ENCODE measurements around the gene PNMA8C. TPM values are rescaled to one million over a fixed set of nuclear protein-coding genes. Genes with fewer than 3 reads are reported as not detected.
"Not testable (repeated sequence)": the region's sequence is repeated elsewhere in the genome, so short reads cannot be mapped to it uniquely, and the experiment has no call there.

The PNMA8C gene
- total RNA-seq, 4 donors from 2014 or later, result not detected

GRCh38 chr19:46406976-46407375 lies 21.8 kb downstream of the PNMA8C start:
- no peak for DNase-seq
- intact Hi-C loops (cut with DNase I), result no loop called here
- TF ChIP-seq CTCF (IDR thresholded peaks at IDR 0.05) (no peak), POLR2A (IDR thresholded peaks at IDR 0.05) (no peak)
- H3K9me3 ChIP-seq, result no peaks in the 10 kb centered on the region
- no peak overlapping the region for H3K4me3 ChIP-seq
- peaks cover 3 to 55% (median 10%) of the 10 kb centered on the region in 3 donors for H3K4me1 ChIP-seq
- H3K36me3 ChIP-seq, result no peaks in the 10 kb centered on the region
- H3K27me3 ChIP-seq, result peaks cover 1 to 98% (median 11%) of the 10 kb centered on the region in 4 donors
- H3K27ac ChIP-seq, result no peak overlapping the region
- WGBS, 2 donors, result 0 to 23% methylated on average over 1 to 5 of the region's 6 CpGs

GRCh38 chr19:46404753-46405468 lies 23.8 kb downstream of the PNMA8C start:
- WGBS, 2 donors, result 26 to 44% methylated on average over 31 to 33 of the region's 41 CpGs
- TF ChIP-seq POLR2A (IDR thresholded peaks at IDR 0.05) (no peak), CTCF (IDR thresholded peaks at IDR 0.05) (no peak)
- Histone ChIP-seq H3K27ac (peak overlapping the region in 3 of 4 donors; percentile 2 to 52 (median 50)), H3K4me3 (peak overlapping the region in 3 of 4 donors; percentile 23 to 42 (median 39)), H3K27me3 (peaks cover 0 to 97% (median 4%) of the 10 kb centered on the region in 4 donors), H3K9me3 (no peaks in the 10 kb centered on the region), H3K36me3 (no peaks in the 10 kb centered on the region), H3K4me1 (peaks cover 3 to 46% (median 7%) of the 10 kb centered on the region in 3 donors)
- intact Hi-C loops (cut with DNase I), result loop anchor here (5.0 kb wide), 1 partner anchor 82 kb away; no protein-coding TSS in a partner anchor
- DNase-seq, result no peak

DNA sequence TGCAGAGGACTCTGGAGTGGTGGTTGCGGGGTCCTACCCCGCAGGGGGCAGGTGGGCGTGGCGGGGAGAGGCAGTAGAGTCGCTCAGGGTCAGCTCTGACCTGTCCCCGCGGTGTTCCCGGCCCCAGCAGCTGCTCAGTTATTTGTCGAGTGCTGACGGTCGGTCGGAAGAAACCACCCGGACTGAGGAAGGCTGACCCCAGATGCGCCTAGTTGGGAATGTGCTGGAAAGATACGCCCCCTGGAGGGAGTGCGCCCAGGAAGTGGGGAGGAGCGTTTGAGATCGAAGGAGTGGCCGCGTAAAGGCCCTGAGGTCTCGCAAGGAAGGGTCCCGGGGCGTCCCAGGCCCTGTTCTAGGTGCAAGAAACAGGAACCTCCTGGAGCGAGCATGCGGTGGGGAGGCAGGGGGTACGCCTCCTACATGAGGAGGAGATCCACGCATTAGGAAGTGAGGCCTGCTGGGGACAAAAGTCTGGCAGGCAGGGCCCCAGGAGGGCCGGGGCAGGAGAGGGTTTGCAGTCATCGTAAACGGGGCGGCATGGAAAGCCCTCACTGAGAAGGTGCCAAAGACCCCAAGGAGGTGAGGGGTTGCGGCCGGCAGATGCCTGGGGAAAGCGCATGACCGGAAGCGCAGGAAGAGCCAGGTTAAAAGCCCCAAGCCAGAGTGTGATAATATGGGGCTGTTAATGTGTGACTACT lies 24.5 kb downstream of the PNMA8C start:
- DNase-seq, result no peak
- Histone ChIP-seq H3K4me3 (peak overlapping the region in 3 of 4 donors; percentile 23 to 42 (median 39)), H3K4me1 (peaks cover 3 to 43% (median 7%) of the 10 kb centered on the region in 3 donors), H3K36me3 (no peaks in the 10 kb centered on the region), H3K27me3 (peaks cover 0 to 99% (median 4%) of the 10 kb centered on the region in 4 donors), H3K27ac (peak overlapping the region in 3 of 4 donors; percentile 10 to 52 (median 50)), H3K9me3 (no peaks in the 10 kb centered on the region)
- no peak for TF ChIP-seq POLR2A (IDR thresholded peaks at IDR 0.05)
- peak in 1 of 6 experiments; percentile 11 for TF ChIP-seq CTCF (IDR thresholded peaks at IDR 0.05)
- intact Hi-C loops (cut with DNase I), result loop anchor here (5.0 kb wide), 1 partner anchor 83 kb away; no protein-coding TSS in a partner anchor
- WGBS, 2 donors, result 4 to 23% methylated on average over 14 to 20 of the region's 36 CpGs

DNA sequence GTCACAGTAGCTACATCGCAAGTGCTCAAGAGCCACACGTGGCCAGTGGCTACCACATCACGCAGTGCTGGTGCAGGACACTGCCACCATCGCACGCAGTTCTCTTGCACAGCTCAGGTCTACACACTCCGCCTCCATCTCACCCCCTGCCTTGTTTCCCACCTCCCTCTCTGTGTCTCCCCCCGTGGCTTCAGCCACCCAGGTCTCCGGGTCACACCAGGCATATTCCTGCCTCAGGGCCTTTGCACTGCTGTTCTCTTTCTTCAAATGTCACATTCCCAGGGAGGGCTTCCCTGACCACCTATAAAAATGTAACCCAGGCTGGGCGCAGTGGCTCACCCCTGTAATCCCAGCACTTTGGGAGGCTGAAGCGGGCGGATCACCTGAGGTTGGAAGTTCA lies 26.0 kb downstream of the PNMA8C start:
- WGBS, 2 donors, result 83 to 85% methylated on average over 7 to 11 of the region's 11 CpGs
- intact Hi-C loops (cut with DNase I), result loop anchor here (5.0 kb wide), 1 partner anchor 85 kb away; no protein-coding TSS in a partner anchor
- H3K9me3 ChIP-seq, result no peaks in the 10 kb centered on the region
- no peak overlapping the region for H3K27ac ChIP-seq
- DNase-seq, result no peak
- no peak overlapping the region for H3K4me3 ChIP-seq
- H3K27me3 ChIP-seq, result peaks cover 0 to 95% (median 4%) of the 10 kb centered on the region in 4 donors
- no peaks in the 10 kb centered on the region for H3K36me3 ChIP-seq
- peaks cover 0 to 28% (median 0%) of the 10 kb centered on the region in 3 donors for H3K4me1 ChIP-seq
- TF ChIP-seq POLR2A (IDR thresholded peaks at IDR 0.05) (no peak), CTCF (IDR thresholded peaks at IDR 0.05) (no peak)

- 77 to 81% methylated on average over 10 to 12 of the region's 14 CpGs for WGBS, 2 donors
- H3K27ac ChIP-seq; H3K9me3 ChIP-seq; intact Hi-C loops (cut with DNase I); DNase-seq; H3K4me3 ChIP-seq; H3K36me3 ChIP-seq: not testable (repeated sequence)
- H3K27me3 ChIP-seq, result peaks cover 0 to 49% (median 0%) of the 10 kb centered on the region in 4 donors
- H3K4me1 ChIP-seq, result peaks cover 0 to 10% (median 3%) of the 10 kb centered on the region in 3 donors
Measured at GRCh38 chr19:46397801-46398479, 30.8 kb downstream of the PNMA8C start.
